Keratinocyte (primary cell): ENCODE results near the gene U2AF1L4. TPM values are rescaled to one million over a fixed set of nuclear protein-coding genes. Genes with fewer than 3 reads are reported as not detected.

Experiments used
- DNase-seq: peaks from one replicate; pipeline ENCODE4 v3.0.0-alpha.2; 2011; ENCODE audit warnings: low read depth, missing footprints, low spot score
- FAIRE-seq: peaks from 2 replicates; lab custom pipeline; 2011; peaks lifted over from hg19 to GRCh38; lab: Jason Lieb, UNC
- H2AFZ ChIP-seq: 2 replicates; pipeline ENCODE4 v1.6.0; 2012; ENCODE audit warnings: low read length, control low read depth, inconsistent platforms; ENCODE audit not compliant: control insufficient read depth
- H3K27ac ChIP-seq: 2 replicates; pipeline ENCODE4 v1.5.1; 2011; ENCODE audit warnings: low read length; ENCODE audit not compliant: control insufficient read depth, insufficient read depth
- H3K27me3 ChIP-seq: 3 replicates; pipeline ENCODE4 v1.6.0; 2011; ENCODE audit warnings: low read length; ENCODE audit not compliant: control insufficient read depth, insufficient read depth; ENCODE audit errors: extremely low read depth
- H3K36me3 ChIP-seq, 2 experiments: 2 replicates in 1 of 2; 3 replicates in 1 of 2; pipeline ENCODE4 v1.5.1; 2011; ENCODE audit warnings: low read length in 2 of 2, mild to moderate bottlenecking in 1 of 2; ENCODE audit not compliant: control insufficient read depth in 2 of 2, insufficient read depth in 2 of 2; ENCODE audit errors: extremely low read depth in 1 of 2
- H3K4me1 ChIP-seq: 3 replicates; pipeline ENCODE4 v1.5.1; 2011; ENCODE audit warnings: low read length; ENCODE audit not compliant: control insufficient read depth, insufficient read depth; ENCODE audit errors: extremely low read depth
- H3K4me2 ChIP-seq: 3 replicates; pipeline ENCODE4 v1.6.0; 2011; ENCODE audit warnings: low read depth, low read length; ENCODE audit not compliant: control insufficient read depth, insufficient read depth; ENCODE audit errors: extremely low read depth
- H3K4me3 ChIP-seq, 3 experiments: fragments of 200-600 bp in 1 of 3; sonication (generic) in 1 of 3; 2 replicates in 2 of 3; 3 replicates in 1 of 3; pipeline ENCODE4 v1.5.1; 2011 to 2016; ENCODE audit warnings: low read length in 3 of 3, mild to moderate bottlenecking in 3 of 3, control low read depth in 2 of 3, inconsistent platforms in 1 of 3, low read depth in 1 of 3, mixed read lengths in 1 of 3, mixed run types in 1 of 3, moderate library complexity in 1 of 3; ENCODE audit not compliant: control insufficient read depth in 2 of 3, insufficient read depth in 2 of 3; ENCODE audit errors: extremely low read depth in 1 of 3
- H3K79me2 ChIP-seq: 2 replicates; pipeline ENCODE4 v1.6.0; 2012; ENCODE audit warnings: low read length; ENCODE audit not compliant: control insufficient read depth, insufficient read depth
- H3K9ac ChIP-seq: 3 replicates; pipeline ENCODE4 v1.6.0; 2011; ENCODE audit warnings: low read length; ENCODE audit not compliant: control insufficient read depth, insufficient read depth; ENCODE audit errors: extremely low read depth
- H3K9me1 ChIP-seq: 3 replicates; pipeline ENCODE4 v1.6.0; 2011; ENCODE audit warnings: low read length; ENCODE audit not compliant: control insufficient read depth, insufficient read depth; ENCODE audit errors: extremely low read depth
- H3K9me3 ChIP-seq: 2 replicates; pipeline ENCODE4 v1.5.1; 2012; ENCODE audit warnings: low read depth, low read length; ENCODE audit not compliant: control insufficient read depth
- H4K20me1 ChIP-seq: 3 replicates; pipeline ENCODE4 v1.6.0; 2011; ENCODE audit warnings: low read length; ENCODE audit not compliant: control insufficient read depth, insufficient read depth; ENCODE audit errors: extremely low read depth
- EZH2 ChIP-seq: IDR thresholded peaks from one replicate; pipeline ENCODE4 v1.6.1; 2012; ENCODE audit warnings: inconsistent platforms, mild to moderate bottlenecking, low read length, moderate library complexity
- dilution Hi-C: fragments of 300-500 bp; cut with MboI; formaldehyde crosslinking; loops from one replicate; pipeline ENCODE4 v1.7.0; 2020; ENCODE audit warnings: low sequenced_read_pairs; ENCODE audit not compliant: extremely low pct_ligation_motif_present
- polyA plus RNA-seq, 5 experiments: library from polyadenylated mRNA; depleted of rRNA in 3 of 5; stranded (reverse) in 3 of 5; stranded (forward) in 1 of 5; unstranded in 1 of 5; fragments of >200 nt; gene quantifications; 1 replicate in 1 of 5; 2 replicates in 3 of 5; 3 replicates in 1 of 5; pipeline versions ENCODE4 v1.2.1 to v1.2.3, GENCODE V29; 2011 to 2012; ENCODE audit warnings: missing spikeins in 2 of 5, low read depth in 1 of 5, low replicate concordance in 1 of 5
- TF ChIP-seq, protein P1 (sequence below), 3 experiments: IDR thresholded peaks in 1 of 3; conservative IDR thresholded peaks in 1 of 3; optimal IDR thresholded peaks in 1 of 3; 2 replicates in 2 of 3; 3 replicates in 1 of 3; pipeline versions ENCODE3 to v1.5.1; 2011; ENCODE audit warnings: low read length in 3 of 3, mild to moderate bottlenecking in 3 of 3, moderate library complexity in 2 of 3, control low read depth in 1 of 3, inconsistent platforms in 1 of 3; ENCODE audit not compliant: insufficient read depth in 2 of 3; ENCODE audit errors: extremely low read depth in 1 of 3

U2AF1L4 gene
- polyA plus RNA-seq, 1 donor (not counting 4 experiments of a cell fraction or from before 2014, with no cell fraction given): 8.9 TPM

DNA sequence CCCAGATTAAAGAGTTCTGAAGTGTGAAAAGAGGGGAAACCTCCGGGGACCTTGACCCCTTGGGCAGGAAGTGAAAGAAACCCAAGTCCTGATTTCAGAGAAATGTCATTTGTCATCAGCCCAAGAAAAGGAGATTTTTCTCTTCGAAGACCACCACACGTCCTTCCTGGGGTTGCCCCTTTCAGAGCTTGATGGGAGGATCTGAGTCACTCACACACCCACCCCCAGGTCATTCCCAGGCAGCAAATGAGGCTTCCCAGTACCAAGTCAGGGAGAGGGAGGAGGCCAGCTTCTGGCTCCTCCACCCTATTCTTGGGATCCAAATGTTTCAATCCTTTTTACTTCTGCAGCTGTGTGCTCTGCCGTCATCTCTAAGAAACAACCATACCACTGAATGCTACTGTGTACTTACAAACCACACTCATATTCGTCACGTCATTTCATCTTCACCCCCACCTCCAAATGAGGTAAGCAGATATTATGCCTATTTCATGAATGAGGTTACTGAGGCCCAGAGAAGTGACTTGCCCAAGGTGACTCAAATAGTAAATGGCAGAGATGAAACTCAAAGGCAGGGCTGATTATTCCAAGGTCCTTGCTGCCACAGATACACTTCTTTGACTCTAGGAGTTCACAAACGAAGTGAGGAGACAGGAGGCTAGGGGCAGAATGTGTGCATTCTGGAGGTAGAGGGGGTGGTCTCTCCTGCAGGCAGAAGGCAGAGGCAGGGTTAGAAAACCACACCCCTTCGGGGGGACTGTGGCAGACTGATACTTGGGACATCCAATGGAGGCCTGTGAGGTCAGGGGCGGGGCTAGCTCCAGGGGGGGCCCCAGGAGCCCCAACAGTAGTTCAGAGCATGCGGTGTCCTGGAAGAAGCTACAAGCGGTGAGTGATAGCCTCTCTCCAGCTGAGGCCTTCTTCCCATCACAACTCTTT, 32.4 kb downstream of the U2AF1L4 start:
- DNase-seq (no peak), FAIRE-seq (no peak)
- no peaks in the 10 kb centered on the region for H3K9me3 ChIP-seq
- H3K36me3 ChIP-seq: no peaks in the 10 kb centered on the region
- H4K20me1 ChIP-seq: no peaks in the 10 kb centered on the region
- no peaks in the 10 kb centered on the region for H3K79me2 ChIP-seq
- H3K27ac ChIP-seq: no peak overlapping the region
- dilution Hi-C loops: no loop called here
- no peak overlapping the region for H3K4me2 ChIP-seq
- no peaks in the 10 kb centered on the region for H3K27me3 ChIP-seq
- peaks cover 20% of the 10 kb centered on the region for H3K4me1 ChIP-seq
- no peak overlapping the region for H3K9ac ChIP-seq
- no peak overlapping the region for H2AFZ ChIP-seq
- H3K4me3 ChIP-seq: no peak overlapping the region
- H3K9me1 ChIP-seq: no peaks in the 10 kb centered on the region
- TF ChIP-seq, protein P1, sequence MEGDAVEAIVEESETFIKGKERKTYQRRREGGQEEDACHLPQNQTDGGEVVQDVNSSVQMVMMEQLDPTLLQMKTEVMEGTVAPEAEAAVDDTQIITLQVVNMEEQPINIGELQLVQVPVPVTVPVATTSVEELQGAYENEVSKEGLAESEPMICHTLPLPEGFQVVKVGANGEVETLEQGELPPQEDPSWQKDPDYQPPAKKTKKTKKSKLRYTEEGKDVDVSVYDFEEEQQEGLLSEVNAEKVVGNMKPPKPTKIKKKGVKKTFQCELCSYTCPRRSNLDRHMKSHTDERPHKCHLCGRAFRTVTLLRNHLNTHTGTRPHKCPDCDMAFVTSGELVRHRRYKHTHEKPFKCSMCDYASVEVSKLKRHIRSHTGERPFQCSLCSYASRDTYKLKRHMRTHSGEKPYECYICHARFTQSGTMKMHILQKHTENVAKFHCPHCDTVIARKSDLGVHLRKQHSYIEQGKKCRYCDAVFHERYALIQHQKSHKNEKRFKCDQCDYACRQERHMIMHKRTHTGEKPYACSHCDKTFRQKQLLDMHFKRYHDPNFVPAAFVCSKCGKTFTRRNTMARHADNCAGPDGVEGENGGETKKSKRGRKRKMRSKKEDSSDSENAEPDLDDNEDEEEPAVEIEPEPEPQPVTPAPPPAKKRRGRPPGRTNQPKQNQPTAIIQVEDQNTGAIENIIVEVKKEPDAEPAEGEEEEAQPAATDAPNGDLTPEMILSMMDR (optimal IDR thresholded peaks at IDR 0.05 in 1 of 3, IDR thresholded peaks at IDR 0.05 in 1 of 3, conservative IDR thresholded peaks at IDR 0.05 in 1 of 3; ENCODE audit: extremely low read depth in 1 of 3, insufficient read depth in 2 of 3, low read length in 3 of 3): no peak
- TF ChIP-seq EZH2: no peak

GRCh38 chr19:35710784-35711723, 34.2 kb downstream of the U2AF1L4 start:
- Histone ChIP-seq H2AFZ (no peak overlapping the region), H3K4me3 (no peak overlapping the region), H3K9me1 (no peaks in the 10 kb centered on the region), H3K9ac (no peak overlapping the region), H3K79me2 (no peaks in the 10 kb centered on the region), H3K4me1 (peaks cover 12% of the 10 kb centered on the region), H3K4me2 (no peak overlapping the region), H3K27me3 (no peaks in the 10 kb centered on the region), H3K27ac (no peak overlapping the region), H3K36me3 (no peaks in the 10 kb centered on the region), H4K20me1 (no peaks in the 10 kb centered on the region), H3K9me3 (no peaks in the 10 kb centered on the region)
- dilution Hi-C loops: no loop called here
- TF ChIP-seq EZH2: no peak
- TF ChIP-seq, protein P1 (optimal IDR thresholded peaks at IDR 0.05 in 1 of 3, IDR thresholded peaks at IDR 0.05 in 1 of 3, conservative IDR thresholded peaks at IDR 0.05 in 1 of 3; ENCODE audit: extremely low read depth in 1 of 3, insufficient read depth in 2 of 3, low read length in 3 of 3): no peak
- DNase-seq: no peak
- FAIRE-seq: no peak
